Panc1 (cell line): ENCODE measurements around the gene KAZALD1. TPM values are rescaled to one million over a fixed set of nuclear protein-coding genes. Genes with fewer than 3 reads are reported as not detected.

Experiments
- ATAC-seq: fragments of 200-7000 bp; cut with Tn5 transposase; 2 replicates; pipeline ENCODE4 v1.9.1; 2020; ENCODE audit warnings: mild to moderate bottlenecking, moderate library complexity
- BruUV-seq: library from RNA; stranded (reverse); fragments of 400-500 nt; replicated peaks from 2 replicates; lab custom pipeline; 2021; lab: Mats Ljungman, UMichigan
- CTCF ChIA-PET: fragments of 300-600 bp; sonication (Branson Sonifier 250); formaldehyde crosslinking; loops from one replicate; lab custom pipeline; 2022; ENCODE audit warnings: antibody characterized with exemption; lab: Charles Lee
- POLR2A ChIA-PET: fragments of 300-600 bp; sonication (Branson Sonifier 250); formaldehyde crosslinking; loops from one replicate; lab custom pipeline; 2022; ENCODE audit warnings: antibody characterized with exemption; lab: Charles Lee
- DNase-seq: peaks from one replicate; pipeline ENCODE4 v3.0.0-alpha.2; 2010; ENCODE audit warnings: low read depth, low spot score
- H3K27ac ChIP-seq: 2 replicates; pipeline ENCODE4 v1.5.1; 2011; ENCODE audit warnings: mild to moderate bottlenecking, low read length, inconsistent platforms
- H3K27me3 ChIP-seq: fragments of 200-500 bp; sonication (Bioruptor generic); 2 replicates; pipeline ENCODE4 v1.6.0; 2014; ENCODE audit warnings: low read length, inconsistent platforms; ENCODE audit not compliant: control insufficient read depth, insufficient read depth
- H3K36me3 ChIP-seq: fragments of 200-500 bp; sonication (Bioruptor generic); 2 replicates; pipeline ENCODE4 v1.5.1; 2014; ENCODE audit warnings: inconsistent platforms, mild to moderate bottlenecking, low read length, moderate library complexity; ENCODE audit not compliant: control insufficient read depth, insufficient read depth
- H3K4me1 ChIP-seq: 2 replicates; pipeline ENCODE4 v1.5.1; 2011; ENCODE audit warnings: inconsistent platforms, mild to moderate bottlenecking, low read length, moderate library complexity; ENCODE audit not compliant: control insufficient read depth, insufficient read depth
- H3K4me3 ChIP-seq, 2 experiments: 2 replicates each; pipeline ENCODE4 v1.5.1; 2011 to 2012; ENCODE audit warnings: low read depth in 2 of 2, low read length in 2 of 2, mild to moderate bottlenecking in 2 of 2, inconsistent platforms in 1 of 2, moderate library complexity in 1 of 2
- H3K9me3 ChIP-seq: fragments of 200-500 bp; sonication (Bioruptor generic); 2 replicates; pipeline ENCODE4 v1.5.1; 2014; ENCODE audit warnings: low read depth, mild to moderate bottlenecking, inconsistent platforms, low read length, moderate library complexity; ENCODE audit not compliant: control insufficient read depth, insufficient read depth
- POLR2AphosphoS5 ChIP-seq: IDR thresholded peaks from 2 replicates; pipeline ENCODE4 v1.6.1; 2012; ENCODE audit warnings: mild to moderate bottlenecking, low read depth, low read length, moderate library complexity
- SIN3A ChIP-seq: IDR thresholded peaks from 2 replicates; pipeline ENCODE4 v1.6.1; 2012; ENCODE audit warnings: low read depth, mild to moderate bottlenecking, low read length, moderate library complexity, borderline replicate concordance; ENCODE audit not compliant: insufficient read depth
- TCF7L2 ChIP-seq: IDR thresholded peaks from 2 replicates; pipeline ENCODE4 v1.6.1; 2011; ENCODE audit warnings: mild to moderate bottlenecking, low read depth, low read length, inconsistent platforms
- in situ Hi-C: cut with HindIII; loops from 2 replicates; pipeline ENCODE4 v1.10.0; 2016; ENCODE audit warnings: low sequenced_read_pairs, low pct_unique_long_range_greater_than_20kb
- intact Hi-C: fragments of 100-400 bp; cut with micrococcal nuclease; formaldehyde crosslinking; loops from one replicate; pipeline ENCODE4 v1.10.0; 2022; ENCODE audit not compliant: unreplicated experiment
- total RNA-seq: library from RNA; stranded (reverse); gene quantifications from one replicate; pipeline ENCODE4 v1.2.1, GENCODE V29; 2021; ENCODE audit not compliant: unreplicated experiment
- TF ChIP-seq, protein P1 (sequence below), 2 experiments: IDR thresholded peaks; 2 replicates each; pipeline ENCODE4 v1.6.1; 2011 to 2012; ENCODE audit warnings: low read depth in 2 of 2, control low read depth in 1 of 2, low read length in 1 of 2, mild to moderate bottlenecking in 1 of 2, moderate library complexity in 1 of 2; ENCODE audit not compliant: insufficient read depth in 1 of 2
- TF ChIP-seq, protein P2 (sequence below): fragments of 450-650 bp; IDR thresholded peaks from 2 replicates; pipeline ENCODE4 v1.5.1; 2017; ENCODE audit warnings: mild to moderate bottlenecking

Gene KAZALD1
- total RNA-seq, 1 experiment from 2014 or later, result 21.2 TPM

DNA sequence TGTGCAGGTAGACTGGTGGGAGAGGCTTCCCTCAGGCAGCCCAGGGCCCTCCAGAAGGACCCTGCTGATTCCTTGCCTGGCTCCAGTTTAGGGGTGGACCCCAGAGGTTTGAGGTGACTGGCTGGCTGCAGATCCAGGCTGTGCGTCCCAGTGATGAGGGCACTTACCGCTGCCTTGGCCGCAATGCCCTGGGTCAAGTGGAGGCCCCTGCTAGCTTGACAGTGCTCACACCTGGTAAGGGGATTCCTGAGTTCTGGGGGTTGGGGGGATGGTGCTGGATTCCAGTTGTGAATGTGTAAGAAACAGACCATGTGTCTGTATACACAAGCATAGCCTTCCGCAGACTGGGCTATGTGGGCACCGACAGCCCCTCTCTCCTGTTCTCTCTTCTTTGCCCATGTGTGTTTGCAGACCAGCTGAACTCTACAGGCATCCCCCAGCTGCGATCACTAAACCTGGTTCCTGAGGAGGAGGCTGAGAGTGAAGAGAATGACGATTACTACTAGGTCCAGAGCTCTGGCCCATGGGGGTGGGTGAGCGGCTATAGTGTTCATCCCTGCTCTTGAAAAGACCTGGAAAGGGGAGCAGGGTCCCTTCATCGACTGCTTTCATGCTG, 2.7 kb downstream of the KAZALD1 start:
- in situ Hi-C loops (no loop called here), intact Hi-C loops (no loop called here)
- Histone ChIP-seq H3K27ac (peak overlapping the region; percentile 93; the same call in 1 of the 2 replicates), H3K27me3 (no peaks in the 10 kb centered on the region), H3K36me3 (peaks cover 6% of the 10 kb centered on the region; the same call in 1 of the 2 replicates), H3K4me1 (peaks cover 44% of the 10 kb centered on the region), H3K4me3 (no peak overlapping the region), H3K9me3 (no peaks in the 10 kb centered on the region)
- TF ChIP-seq POLR2AphosphoS5, result no peak
- no peak for TF ChIP-seq TCF7L2
- TF ChIP-seq, protein P1, sequence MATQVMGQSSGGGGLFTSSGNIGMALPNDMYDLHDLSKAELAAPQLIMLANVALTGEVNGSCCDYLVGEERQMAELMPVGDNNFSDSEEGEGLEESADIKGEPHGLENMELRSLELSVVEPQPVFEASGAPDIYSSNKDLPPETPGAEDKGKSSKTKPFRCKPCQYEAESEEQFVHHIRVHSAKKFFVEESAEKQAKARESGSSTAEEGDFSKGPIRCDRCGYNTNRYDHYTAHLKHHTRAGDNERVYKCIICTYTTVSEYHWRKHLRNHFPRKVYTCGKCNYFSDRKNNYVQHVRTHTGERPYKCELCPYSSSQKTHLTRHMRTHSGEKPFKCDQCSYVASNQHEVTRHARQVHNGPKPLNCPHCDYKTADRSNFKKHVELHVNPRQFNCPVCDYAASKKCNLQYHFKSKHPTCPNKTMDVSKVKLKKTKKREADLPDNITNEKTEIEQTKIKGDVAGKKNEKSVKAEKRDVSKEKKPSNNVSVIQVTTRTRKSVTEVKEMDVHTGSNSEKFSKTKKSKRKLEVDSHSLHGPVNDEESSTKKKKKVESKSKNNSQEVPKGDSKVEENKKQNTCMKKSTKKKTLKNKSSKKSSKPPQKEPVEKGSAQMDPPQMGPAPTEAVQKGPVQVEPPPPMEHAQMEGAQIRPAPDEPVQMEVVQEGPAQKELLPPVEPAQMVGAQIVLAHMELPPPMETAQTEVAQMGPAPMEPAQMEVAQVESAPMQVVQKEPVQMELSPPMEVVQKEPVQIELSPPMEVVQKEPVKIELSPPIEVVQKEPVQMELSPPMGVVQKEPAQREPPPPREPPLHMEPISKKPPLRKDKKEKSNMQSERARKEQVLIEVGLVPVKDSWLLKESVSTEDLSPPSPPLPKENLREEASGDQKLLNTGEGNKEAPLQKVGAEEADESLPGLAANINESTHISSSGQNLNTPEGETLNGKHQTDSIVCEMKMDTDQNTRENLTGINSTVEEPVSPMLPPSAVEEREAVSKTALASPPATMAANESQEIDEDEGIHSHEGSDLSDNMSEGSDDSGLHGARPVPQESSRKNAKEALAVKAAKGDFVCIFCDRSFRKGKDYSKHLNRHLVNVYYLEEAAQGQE (IDR thresholded peaks at IDR 0.05; ENCODE audit: insufficient read depth in 1 of 2, low read depth in 2 of 2, low read length in 1 of 2), result no peak
- no peak for TF ChIP-seq SIN3A
- TF ChIP-seq, protein P2, sequence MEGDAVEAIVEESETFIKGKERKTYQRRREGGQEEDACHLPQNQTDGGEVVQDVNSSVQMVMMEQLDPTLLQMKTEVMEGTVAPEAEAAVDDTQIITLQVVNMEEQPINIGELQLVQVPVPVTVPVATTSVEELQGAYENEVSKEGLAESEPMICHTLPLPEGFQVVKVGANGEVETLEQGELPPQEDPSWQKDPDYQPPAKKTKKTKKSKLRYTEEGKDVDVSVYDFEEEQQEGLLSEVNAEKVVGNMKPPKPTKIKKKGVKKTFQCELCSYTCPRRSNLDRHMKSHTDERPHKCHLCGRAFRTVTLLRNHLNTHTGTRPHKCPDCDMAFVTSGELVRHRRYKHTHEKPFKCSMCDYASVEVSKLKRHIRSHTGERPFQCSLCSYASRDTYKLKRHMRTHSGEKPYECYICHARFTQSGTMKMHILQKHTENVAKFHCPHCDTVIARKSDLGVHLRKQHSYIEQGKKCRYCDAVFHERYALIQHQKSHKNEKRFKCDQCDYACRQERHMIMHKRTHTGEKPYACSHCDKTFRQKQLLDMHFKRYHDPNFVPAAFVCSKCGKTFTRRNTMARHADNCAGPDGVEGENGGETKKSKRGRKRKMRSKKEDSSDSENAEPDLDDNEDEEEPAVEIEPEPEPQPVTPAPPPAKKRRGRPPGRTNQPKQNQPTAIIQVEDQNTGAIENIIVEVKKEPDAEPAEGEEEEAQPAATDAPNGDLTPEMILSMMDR, result no peak
- BruUV-seq, result no TSS peak
- no peak for ATAC-seq
- ChIA-PET CTCF (interaction anchor here (1.4 to 3.7 kb wide), 2 partner anchors 14 to 23 kb away, joined by 5 to 19 read pairs; no protein-coding TSS in a partner anchor), POLR2A (no interaction called here)
- DNase-seq, result no peak

DNA sequence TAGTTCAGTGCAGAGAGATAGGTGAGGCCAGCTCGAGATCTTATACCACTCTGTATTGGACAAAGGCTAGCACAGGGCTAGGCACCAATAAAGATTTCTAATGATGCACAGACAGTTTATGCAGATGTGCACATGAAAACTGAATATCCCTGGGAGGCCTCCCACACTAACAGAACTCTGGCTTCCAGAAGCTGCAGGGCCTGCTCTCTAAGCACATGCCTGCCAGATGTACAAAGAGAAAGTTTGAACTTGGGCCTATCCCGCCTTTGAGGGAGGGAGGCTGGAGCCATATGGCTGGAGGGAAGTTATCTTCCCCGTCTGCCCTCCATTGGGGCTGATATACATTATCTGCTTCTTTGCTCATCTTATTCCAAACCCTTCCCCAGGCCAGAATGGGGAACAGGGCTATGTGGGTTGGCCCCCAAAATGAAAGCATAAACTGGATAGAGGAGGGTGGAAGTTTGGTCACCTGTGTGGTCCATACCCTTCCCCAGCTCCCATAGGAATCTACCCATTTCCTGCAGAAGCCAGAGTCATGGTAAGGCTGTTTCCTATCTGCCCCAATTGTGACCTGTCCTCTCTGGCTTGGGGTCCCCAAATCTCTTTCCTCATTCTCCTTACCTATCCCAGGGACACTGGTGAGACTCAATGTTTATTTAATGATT, 3.8 kb downstream of the KAZALD1 start:
- intact Hi-C loops (no loop called here), in situ Hi-C loops (no loop called here)
- peaks cover 41% of the 10 kb centered on the region for H3K4me1 ChIP-seq
- H3K27me3 ChIP-seq, result no peaks in the 10 kb centered on the region
- TF ChIP-seq POLR2AphosphoS5, result no peak
- no TSS peak for BruUV-seq
- peak overlapping the region; percentile 64 to 94 for H3K4me3 ChIP-seq
- peak overlapping the region; percentile 93 for H3K27ac ChIP-seq
- no peak for ATAC-seq
- ChIA-PET CTCF (interaction anchor here (1.4 to 3.7 kb wide), 3 partner anchors 15 to 30 kb away, joined by 4 to 19 read pairs (median 5); no protein-coding TSS in a partner anchor), POLR2A (no interaction called here)
- H3K9me3 ChIP-seq, result no peaks in the 10 kb centered on the region
- H3K36me3 ChIP-seq, result no peaks in the 10 kb centered on the region
- no peak for DNase-seq
